Peyer's patch (tissue), 4 donors: ENCODE results near the gene NIT2.

Experiments used
- CTCF ChIP-seq, 6 experiments: fragments of 450-650 bp in 4 of 6; fragments of 200-600 bp in 2 of 6; sonication (generic) in 1 of 6; IDR thresholded peaks; one replicate each; pipeline ENCODE4 v1.5.1; 2017 to 2019; ENCODE audit warnings: antibody characterized with exemption in 6 of 6, mild to moderate bottlenecking in 3 of 6, moderate library complexity in 1 of 6
- POLR2A ChIP-seq, 2 donors: fragments of 450-650 bp; IDR thresholded peaks; one replicate each; pipeline ENCODE4 v1.5.1; 2017; ENCODE audit warnings: antibody characterized with exemption in 2 of 2, mild to moderate bottlenecking in 2 of 2, moderate library complexity in 2 of 2

DNA sequence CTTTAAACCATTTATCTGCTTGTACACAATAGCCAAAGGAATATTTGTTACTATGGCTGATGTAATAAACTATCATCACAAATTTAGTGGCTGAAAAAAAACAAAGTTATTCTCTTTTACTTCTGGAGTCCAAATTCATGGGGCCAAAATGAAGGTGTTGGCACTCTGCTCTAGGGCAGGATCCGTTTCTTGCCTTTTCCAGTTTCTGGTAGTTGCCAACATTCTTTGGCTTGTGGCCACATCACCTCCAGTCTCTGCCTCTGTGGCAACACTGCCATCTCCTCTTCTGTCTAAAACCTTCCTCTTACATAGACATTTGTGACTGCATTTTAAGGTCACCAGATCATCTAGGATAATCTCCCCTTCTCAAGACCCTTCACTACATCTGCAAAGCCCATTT is 27.3 kb downstream of the NIT2 start:
- TF ChIP-seq CTCF (IDR thresholded peaks at IDR 0.05): no peak
- no peak for TF ChIP-seq POLR2A (IDR thresholded peaks at IDR 0.05)
